ENCODE measurements around the gene BBS1.
A peak's percentile ranks its signal among the peaks of the same experiment; 100 is the strongest.
"Not testable (repeated sequence)": the region's sequence is repeated elsewhere in the genome, so short reads cannot be mapped to it uniquely, and the experiment has no call there.

The BBS1 gene

DNA sequence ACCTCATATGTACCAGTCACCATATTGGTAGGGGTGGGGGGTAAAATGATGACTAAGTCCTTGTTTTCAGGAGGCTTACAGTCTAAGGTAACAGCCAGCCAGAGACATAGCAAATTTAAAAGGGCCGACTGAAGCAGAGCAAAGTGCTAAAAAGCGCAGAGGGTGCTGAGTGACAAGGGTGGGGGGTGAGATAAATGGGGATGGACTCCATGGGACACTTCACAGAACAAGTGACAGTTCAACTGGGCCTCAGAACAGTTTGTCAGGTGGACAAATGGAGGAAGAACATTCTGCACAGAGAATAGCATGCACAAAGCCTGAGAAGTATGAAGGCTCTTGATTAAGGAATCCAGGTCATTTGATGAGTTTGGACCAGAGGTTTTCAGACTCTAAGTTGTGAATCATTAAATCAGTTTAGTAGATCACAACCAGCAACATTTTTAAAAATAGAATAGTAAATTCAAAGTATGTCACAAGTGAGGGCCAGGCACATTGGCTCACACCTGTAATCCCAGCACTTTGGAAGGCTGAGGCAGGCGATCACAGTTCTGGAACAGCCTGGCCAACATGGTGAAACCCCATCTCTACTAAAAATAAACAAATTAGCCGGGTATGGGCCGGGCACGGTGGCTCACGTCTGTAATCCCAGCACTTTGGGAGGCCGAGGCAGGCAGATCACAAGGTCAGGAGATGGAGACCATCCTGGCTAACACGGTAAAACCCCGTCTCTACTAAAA, 14.0 kb downstream of the BBS1 start:
- no peak for DNase-seq (ENCODE audit: low read depth in 3 of 3)

GRCh38 chr11:66529069-66529468, 18.6 kb downstream of the BBS1 start:
- DNase-seq (ENCODE audit: low read depth in 3 of 3) = no peak

- DNase-seq (ENCODE audit: low read depth in 3 of 3) = no peak
Measured at GRCh38 chr11:66529655-66530054, 19.2 kb downstream of the BBS1 start.

DNA sequence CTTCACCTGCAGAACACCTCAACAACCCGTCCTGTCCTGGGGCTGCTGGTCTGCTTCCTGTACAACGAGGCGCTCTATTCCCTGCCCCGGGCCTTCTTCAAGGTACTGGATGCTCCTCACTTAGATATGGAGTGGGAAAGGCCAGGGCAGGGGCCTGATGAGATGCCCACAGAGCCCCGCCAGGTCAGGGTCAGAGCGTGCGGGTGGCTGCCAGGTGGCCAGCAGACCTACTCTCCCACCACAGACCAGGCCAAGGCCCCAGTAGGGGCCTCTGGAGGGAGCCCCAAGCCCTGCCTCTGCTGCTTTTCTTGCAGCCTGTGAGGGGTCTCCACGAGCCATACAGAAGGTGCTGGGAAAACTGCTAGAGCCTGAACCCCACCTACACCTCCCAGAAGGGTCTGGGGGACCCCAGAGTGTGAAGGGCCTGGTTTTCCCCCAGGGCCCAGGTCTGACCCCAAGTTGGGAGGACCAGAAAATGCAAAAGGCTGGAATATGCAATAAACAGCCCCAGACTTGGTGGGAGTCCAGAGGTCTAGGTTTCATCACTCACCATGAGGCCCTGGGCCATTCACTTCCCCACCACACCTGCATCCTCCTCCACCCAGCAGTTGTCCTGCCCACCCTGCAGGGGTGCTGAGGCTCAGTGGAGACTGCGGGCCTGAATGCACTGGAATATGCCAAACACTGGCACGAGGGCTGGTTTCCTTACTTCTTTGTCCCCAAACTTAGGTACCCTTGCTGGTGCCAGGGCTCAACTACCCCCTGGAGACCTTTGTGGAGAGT, 20.7 kb downstream of the BBS1 start:
- no peak for DNase-seq (ENCODE audit: low read depth in 3 of 3)

GRCh38 chr11:66531841-66532240, 21.4 kb downstream of the BBS1 start:
- no peak for DNase-seq (ENCODE audit: low read depth in 3 of 3)

DNA sequence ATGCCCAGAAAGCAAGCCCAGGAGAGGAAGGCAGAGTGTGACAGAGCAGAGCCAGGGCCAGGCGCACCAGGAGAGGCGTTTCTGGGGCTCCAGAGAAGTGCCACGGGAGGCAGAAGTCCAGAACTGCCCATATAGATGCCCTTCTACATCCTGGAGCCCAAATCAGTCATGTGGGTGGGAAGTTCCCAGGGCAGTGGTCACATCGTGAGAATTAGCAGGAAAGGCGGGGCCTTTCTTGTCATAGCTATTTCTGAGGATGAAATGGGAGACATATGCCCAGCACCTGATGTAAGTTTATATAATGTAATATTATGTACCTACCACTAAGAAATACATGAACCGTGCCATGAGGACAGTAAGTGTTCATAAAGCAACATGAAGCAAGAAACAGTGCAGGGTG, 22.3 kb downstream of the BBS1 start:
- DNase-seq (ENCODE audit: low read depth in 3 of 3) = no peak

DNA sequence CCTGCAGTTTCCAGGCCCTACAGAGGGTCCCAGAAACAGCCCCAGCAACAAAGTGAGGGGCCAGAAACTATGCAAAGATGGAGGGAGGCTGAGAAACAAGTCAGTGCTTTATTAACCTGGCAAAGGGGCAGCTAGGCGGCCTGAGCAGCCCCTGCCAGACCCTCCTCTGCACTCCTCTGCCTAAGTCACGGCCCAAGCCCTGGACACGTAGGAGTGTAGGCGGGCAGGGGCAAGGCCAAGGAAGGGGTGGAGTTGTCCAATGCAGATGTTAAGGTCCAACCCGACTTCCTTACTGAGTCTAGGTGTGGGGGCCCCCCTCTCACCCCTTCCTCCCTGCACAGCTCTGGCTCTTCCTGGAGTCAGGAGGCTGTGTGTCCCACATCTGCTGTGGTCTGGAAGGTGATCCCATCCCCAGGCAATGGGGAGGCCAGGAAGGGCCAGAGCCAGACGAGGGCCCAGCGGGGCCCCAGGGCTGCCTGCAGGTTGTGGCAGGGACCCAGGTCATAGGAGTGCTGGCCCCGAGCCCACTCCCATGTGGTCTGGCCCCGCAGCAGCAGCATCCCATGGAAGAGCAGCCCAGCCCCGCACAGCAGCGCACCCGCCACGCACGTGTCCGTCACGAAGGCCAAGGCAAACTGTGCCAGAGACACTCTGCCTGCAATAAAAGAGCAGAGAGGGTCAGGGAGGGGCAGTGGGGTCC, 28.9 kb downstream of the BBS1 start:
- DNase-seq (ENCODE audit: low read depth in 3 of 3) = no peak

- no peak for DNase-seq (ENCODE audit: low read depth in 3 of 3)
Measured at GRCh38 chr11:66539870-66540213, 29.4 kb downstream of the BBS1 start.

DNA sequence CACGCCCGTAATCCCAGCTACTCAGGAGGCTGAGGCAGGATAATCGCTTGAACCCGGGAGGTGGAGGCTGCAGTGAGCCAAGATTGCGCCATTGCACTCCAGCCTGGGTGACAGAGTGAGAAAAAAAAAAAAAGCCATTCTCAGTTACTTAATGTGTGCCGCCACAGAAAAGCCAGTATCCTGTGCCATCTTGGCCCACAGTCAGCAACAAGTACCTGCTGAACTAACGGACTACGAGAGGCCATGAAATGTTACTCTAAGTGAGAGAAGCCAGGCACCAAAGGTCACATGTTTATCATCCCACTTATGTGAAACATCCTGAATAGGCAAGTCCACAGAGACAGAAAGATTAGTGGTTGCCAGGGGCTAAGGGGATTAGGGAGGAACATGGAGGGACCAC, 30.2 kb downstream of the BBS1 start:
- not testable (repeated sequence) for DNase-seq (ENCODE audit: low read depth in 3 of 3)

- no peak for DNase-seq (ENCODE audit: low read depth in 3 of 3)
Measured at GRCh38 chr11:66541892-66542291, 31.5 kb downstream of the BBS1 start.

- no peak for DNase-seq (ENCODE audit: low read depth in 3 of 3)
Measured at GRCh38 chr11:66542362-66542761, 31.9 kb downstream of the BBS1 start.

DNA sequence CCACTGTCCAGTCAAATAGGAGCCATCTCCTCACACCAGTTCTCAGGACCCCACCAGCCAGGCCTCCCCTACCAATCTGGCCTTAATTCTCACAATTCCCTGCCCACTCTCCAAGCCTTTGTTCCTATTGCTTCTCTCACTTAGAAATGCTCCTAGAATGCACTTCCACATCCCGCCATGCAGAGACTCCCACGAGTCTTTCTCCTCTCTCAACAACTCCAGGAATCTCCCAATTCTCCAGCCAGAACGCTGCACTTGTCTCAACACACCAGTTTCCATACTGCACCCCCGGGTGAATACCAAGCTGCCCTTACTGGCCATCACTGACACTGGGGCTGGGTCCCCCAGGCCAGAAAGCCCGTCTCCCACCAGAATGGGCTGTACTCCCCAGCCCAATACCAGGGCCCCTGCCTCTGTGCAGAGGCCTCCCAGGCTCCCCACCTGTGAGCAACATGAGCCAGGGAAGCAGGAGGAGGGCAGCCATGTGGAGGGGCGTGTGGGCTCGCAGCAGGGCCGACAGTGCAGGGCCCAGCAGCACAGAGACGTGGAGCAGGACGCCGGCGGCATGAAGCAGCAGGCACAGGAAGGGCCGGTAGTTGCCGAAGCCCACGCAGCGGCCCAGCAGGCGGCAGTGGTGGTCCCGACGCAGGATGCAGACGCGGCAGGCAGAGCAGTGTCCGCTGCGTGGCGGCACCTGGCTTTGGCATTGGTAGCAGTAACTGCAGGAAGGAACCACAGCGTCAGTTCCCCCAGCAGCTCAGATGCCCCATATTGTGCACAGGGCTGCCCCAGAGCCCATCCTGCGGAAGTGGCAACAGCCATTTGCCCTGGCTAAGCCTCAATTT, 33.0 kb downstream of the BBS1 start:
- DNase-seq (ENCODE audit: low read depth in 3 of 3) = peak in 1 of 3 donors; percentile 17

DNA sequence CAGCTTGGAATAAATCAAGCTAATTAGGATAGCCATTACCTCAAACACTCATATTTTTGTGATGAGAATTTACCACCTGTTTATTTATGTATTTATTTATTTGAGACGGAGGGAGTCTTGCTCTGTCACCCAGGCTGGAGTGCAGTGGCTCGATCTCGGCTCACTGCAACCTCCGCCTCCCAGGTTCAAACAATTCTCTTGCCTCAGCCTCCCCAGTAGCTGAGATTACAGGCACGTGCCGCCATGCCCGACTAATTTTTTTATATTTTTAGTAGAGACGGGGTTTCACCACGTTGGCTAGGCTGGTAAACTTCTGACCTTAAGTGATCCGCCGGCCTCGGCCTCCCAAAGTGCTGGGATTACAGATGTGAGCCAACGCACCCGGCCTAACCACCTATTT, 34.5 kb downstream of the BBS1 start:
- DNase-seq (ENCODE audit: low read depth in 3 of 3) = not testable (repeated sequence)

- DNase-seq (ENCODE audit: low read depth in 3 of 3) = peak; percentile 86 to 90 (median 87)
Measured at GRCh38 chr11:66545701-66546367, 35.4 kb downstream of the BBS1 start, which contains the start of gene ZDHHC24. Gene ZDHHC24 (minus strand): TSS chr11:66546048. CDS start chr11:66546003, 45 bp downstream.

DNA sequence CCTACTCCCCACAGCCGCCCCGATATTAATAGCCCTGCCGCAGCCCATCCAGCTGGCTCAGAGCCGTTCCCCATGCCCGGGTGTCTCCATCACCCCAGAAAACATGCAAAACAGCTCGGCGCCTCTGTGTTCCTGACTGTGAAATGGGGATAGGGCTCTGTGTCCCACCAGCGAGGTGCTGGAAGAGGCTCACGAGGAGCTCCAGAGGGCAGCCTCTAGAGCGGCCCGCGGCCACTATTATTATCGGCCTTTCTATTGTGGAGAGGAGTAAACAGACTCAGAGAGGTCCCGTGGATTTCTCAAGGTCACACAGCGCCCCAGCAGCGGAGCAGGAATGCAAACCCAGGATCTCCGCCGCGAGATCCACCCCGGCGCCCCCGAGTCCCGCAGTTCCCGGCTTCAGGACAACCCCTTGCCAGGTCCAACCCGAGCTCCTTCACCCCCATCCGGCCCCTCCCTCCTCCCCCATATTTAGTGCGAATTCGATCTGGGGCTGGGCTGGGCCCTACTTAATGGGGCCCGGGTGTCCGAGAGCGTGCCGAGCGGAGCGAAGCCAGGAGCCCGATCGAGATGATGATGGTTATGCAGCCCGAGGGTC, 36.0 kb downstream of the BBS1 start, which contains the start of gene ACTN3:
TSS of gene ACTN3 (plus strand) at position 536 of the 598 bp plus-strand sequence. CDS start at position 571, 35 bp downstream.
- DNase-seq (ENCODE audit: low read depth in 3 of 3) = no peak

GRCh38 chr11:66546966-66547661, 36.7 kb downstream of the BBS1 start:
- DNase-seq (ENCODE audit: low read depth in 3 of 3) = no peak

DNA sequence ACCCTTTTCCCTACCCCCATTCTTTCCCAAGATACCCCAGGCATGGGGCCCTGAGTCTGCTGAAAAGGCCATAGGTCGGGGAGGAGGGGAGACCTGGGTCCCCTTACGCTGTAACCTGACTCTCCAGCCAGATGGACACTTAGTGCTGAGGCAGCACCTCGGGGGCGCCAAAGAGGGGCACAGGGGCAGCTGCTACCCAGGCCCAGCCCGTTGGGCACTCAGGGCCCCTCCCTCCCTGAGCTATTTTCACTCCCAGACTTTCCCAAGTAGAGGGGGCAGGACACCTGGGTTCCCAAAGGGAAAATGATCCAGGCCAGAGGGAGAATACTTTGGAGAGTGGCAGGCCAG, 37.2 kb downstream of the BBS1 start:
- no peak for DNase-seq (ENCODE audit: low read depth in 3 of 3)

DNA sequence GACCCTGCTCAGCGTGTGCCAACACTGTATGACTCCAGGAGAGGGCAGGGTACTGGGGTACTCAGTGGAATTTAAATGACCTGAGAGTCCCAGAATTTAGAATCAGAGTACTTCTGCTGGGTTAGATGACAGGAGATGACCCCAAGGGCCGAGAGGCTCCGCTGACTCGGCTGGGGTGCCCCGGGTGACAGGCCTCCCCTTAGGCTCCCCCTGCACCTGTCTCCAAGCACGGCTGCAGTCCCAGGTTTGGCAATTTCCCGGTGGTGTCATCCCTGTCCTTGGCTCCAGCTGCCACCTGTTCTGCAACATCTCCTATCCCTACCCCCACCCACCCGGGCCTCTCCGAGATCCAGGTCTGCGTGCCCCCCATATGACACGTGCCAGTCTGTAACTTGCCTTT, 37.6 kb downstream of the BBS1 start:
- no peak for DNase-seq (ENCODE audit: low read depth in 3 of 3)

DNA sequence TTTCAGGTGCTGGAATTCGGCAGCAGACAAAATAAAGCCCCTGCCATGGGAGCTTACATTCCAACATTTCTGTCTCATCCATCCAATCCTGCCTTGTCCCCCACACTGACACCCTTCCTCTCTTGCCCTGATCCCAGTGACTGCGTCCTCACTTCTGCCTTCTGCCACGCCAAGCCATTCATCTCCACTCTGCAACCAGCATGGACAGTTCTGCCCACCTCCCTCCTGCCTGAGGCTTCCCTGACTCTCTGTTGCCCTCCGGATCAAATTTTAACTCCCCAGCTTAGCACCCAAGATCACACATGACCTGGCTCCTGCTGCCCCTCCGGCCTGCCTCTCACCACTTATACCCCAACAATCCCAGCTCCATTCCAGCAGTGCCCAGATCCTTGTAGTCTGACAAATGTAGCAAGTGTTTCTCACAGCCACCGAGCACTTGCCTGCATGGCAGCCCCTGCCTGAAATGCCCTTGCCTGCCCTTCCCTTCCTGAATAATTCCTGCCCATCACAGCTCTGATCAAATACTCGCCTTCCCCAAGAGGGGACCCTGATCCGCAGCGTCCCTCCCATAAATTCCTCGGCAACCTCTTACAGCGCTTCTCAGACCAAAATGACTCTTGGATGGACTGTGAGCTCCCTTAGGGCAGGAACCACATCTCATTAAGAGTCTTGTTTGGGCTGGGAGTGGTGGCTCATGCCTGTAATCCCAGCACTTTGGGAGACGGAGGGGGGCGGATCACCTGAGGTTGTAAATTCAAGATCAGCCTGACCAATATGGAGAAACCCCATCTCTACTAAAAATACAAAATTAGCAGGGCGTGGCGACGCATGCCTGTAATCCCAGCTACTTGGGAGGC, 38.6 kb downstream of the BBS1 start:
- no peak for DNase-seq (ENCODE audit: low read depth in 3 of 3)
